GM23338 (cell line): Measurements from ENCODE around the gene R3HDM2. TPM values are rescaled to one million over a fixed set of nuclear protein-coding genes. Genes with fewer than 3 reads are reported as not detected.

Experiments
- ATAC-seq: fragments of 200-7000 bp; cut with Tn5 transposase; 3 replicates; pipeline ENCODE4 v1.9.1; 2020
- DNase-seq: peaks from one replicate; pipeline ENCODE4 v3.0.0-alpha.2; 2015; ENCODE audit warnings: low spot score
- H2AFZ ChIP-seq: fragments of 200-600 bp; sonication (generic); 2 replicates; pipeline ENCODE4 v1.8.0; 2016; ENCODE audit warnings: antibody characterized with exemption, mild to moderate bottlenecking, moderate library complexity
- H3F3A ChIP-seq: fragments of 200-600 bp; sonication (generic); replicated peaks from 2 replicates; pipeline ENCODE4 v1.8.0; 2017; ENCODE audit warnings: antibody characterized with exemption, mixed run types, low read depth
- H3K27ac ChIP-seq: fragments of 200-600 bp; sonication (generic); 2 replicates; pipeline ENCODE4 v1.6.1; 2016; ENCODE audit warnings: low read depth
- H3K27me3 ChIP-seq: fragments of 200-600 bp; sonication (generic); 2 replicates; pipeline ENCODE4 v1.8.0; 2016; ENCODE audit warnings: mild to moderate bottlenecking, mixed run types, moderate library complexity; ENCODE audit not compliant: insufficient read depth
- H3K36me3 ChIP-seq: fragments of 200-600 bp; sonication (generic); 2 replicates; pipeline ENCODE4 v1.8.0; 2016; ENCODE audit warnings: mild to moderate bottlenecking; ENCODE audit not compliant: insufficient read depth
- H3K4me1 ChIP-seq: fragments of 200-600 bp; sonication (generic); 2 replicates; pipeline ENCODE4 v1.8.0; 2016; ENCODE audit warnings: mild to moderate bottlenecking, moderate library complexity; ENCODE audit not compliant: insufficient read depth
- H3K4me2 ChIP-seq: fragments of 200-600 bp; sonication (generic); 2 replicates; pipeline ENCODE4 v1.7.1; 2017; ENCODE audit warnings: mixed run types
- H3K4me3 ChIP-seq: fragments of 200-600 bp; sonication (generic); 2 replicates; pipeline ENCODE4 v1.6.1; 2016; ENCODE audit warnings: mixed run types
- H3K79me2 ChIP-seq: fragments of 200-600 bp; sonication (generic); replicated peaks from 2 replicates; pipeline ENCODE4 v1.8.0; 2017; ENCODE audit warnings: mild to moderate bottlenecking; ENCODE audit not compliant: insufficient read depth
- H3K9me2 ChIP-seq: fragments of 200-600 bp; sonication (generic); 2 replicates; pipeline ENCODE4 v1.8.0; 2017; ENCODE audit not compliant: insufficient read depth
- H4K20me1 ChIP-seq: fragments of 200-600 bp; sonication (generic); replicated peaks from 2 replicates; pipeline ENCODE4 v1.8.0; 2017; ENCODE audit warnings: mild to moderate bottlenecking; ENCODE audit not compliant: insufficient read depth
- H3K27ac Mint-ChIP-seq: 2 replicates; pipeline ENCODE4 v1.8.0; 2020; ENCODE audit warnings: inconsistent platforms, mild to moderate bottlenecking, moderate library complexity, mixed read lengths
- H3K27me3 Mint-ChIP-seq: 3 replicates; pipeline ENCODE4 v1.8.0; 2022; ENCODE audit warnings: low read depth, mild to moderate bottlenecking, moderate library complexity, mixed read lengths, inconsistent platforms; ENCODE audit not compliant: insufficient read depth, poor library complexity
- H3K36me3 Mint-ChIP-seq: 3 replicates; pipeline ENCODE4 v1.8.0; 2021; ENCODE audit warnings: low read depth, mild to moderate bottlenecking, inconsistent platforms, moderate library complexity, mixed read lengths
- H3K4me1 Mint-ChIP-seq: 3 replicates; pipeline ENCODE4 v1.8.0; 2020; ENCODE audit warnings: mild to moderate bottlenecking, inconsistent platforms, mixed read lengths
- H3K4me3 Mint-ChIP-seq: 3 replicates; pipeline ENCODE4 v1.8.0; 2021; ENCODE audit warnings: moderate library complexity, mild to moderate bottlenecking, inconsistent platforms, mixed read lengths
- H3K9me3 Mint-ChIP-seq: 3 replicates; pipeline ENCODE4 v1.8.0; 2020; ENCODE audit warnings: moderate library complexity, mild to moderate bottlenecking, inconsistent platforms, mixed read lengths
- CTCF ChIP-seq, 2 experiments: fragments of 200-600 bp in 1 of 2; sonication (generic) in 1 of 2; conservative IDR thresholded peaks; 2 replicates each; pipeline versions ENCODE4 v1.5.1 to v1.6.1; 2016 to 2017; ENCODE audit warnings: antibody characterized with exemption in 2 of 2, low read depth in 2 of 2, mild to moderate bottlenecking in 2 of 2, moderate library complexity in 1 of 2
- JUNB ChIP-seq: IDR thresholded peaks from one replicate; pipeline ENCODE4 v1.6.1; 2016; ENCODE audit warnings: antibody characterized with exemption; ENCODE audit not compliant: unreplicated experiment
- STAT1 ChIP-seq: IDR thresholded peaks from one replicate; pipeline ENCODE4 v1.6.1; 2016; ENCODE audit warnings: antibody characterized with exemption; ENCODE audit not compliant: unreplicated experiment
- ZNF331 ChIP-seq: fragments of 250-450 bp; sonication (Bioruptor Pico); IDR thresholded peaks from 2 replicates; pipeline ENCODE4 v1.5.0; 2020; ENCODE audit warnings: low read depth, mild to moderate bottlenecking, moderate library complexity
- polyA plus RNA-seq: library from polyadenylated mRNA; unstranded; fragments of >200 nt; fragmentation: Nextera tagmentation; extraction: Ambion mirVana; gene quantifications from 2 replicates; pipeline ENCODE4 v1.2.1, GENCODE V29; 2016
- total RNA-seq: library from RNA; depleted of rRNA; stranded (reverse); fragments of >200 nt; shearing (Covaris generic); gene quantifications from 2 replicates; pipeline ENCODE4 v1.2.3, GENCODE V29; 2014
- TF ChIP-seq, protein P1 (sequence below): IDR thresholded peaks from one replicate; pipeline ENCODE4 v1.6.1; 2018; ENCODE audit warnings: antibody characterized with exemption; ENCODE audit not compliant: unreplicated experiment
- TF ChIP-seq, protein P2 (sequence below): IDR thresholded peaks from 2 replicates; pipeline ENCODE4 v1.6.1; 2016; ENCODE audit warnings: antibody characterized with exemption

Gene R3HDM2
- total and polyA plus RNA-seq, 2 experiments from 2014 or later, result 9.6 to 19.6 TPM

GRCh38 chr12:57467915-57468314 lies 37.1 kb upstream of the R3HDM2 start:
- no peak overlapping the region for H3K4me3 ChIP-seq
- Mint-ChIP-seq H3K27me3 (peaks cover 25% of the 10 kb centered on the region), H3K36me3 (peaks cover 13% of the 10 kb centered on the region; the same call in 2 of the 3 replicates), H3K27ac (no peak overlapping the region), H3K4me1 (peaks cover 8% of the 10 kb centered on the region), H3K4me3 (no peak overlapping the region; the same call in 2 of the 3 replicates), H3K9me3 (no peaks in the 10 kb centered on the region; the same call in 2 of the 3 replicates)
- peaks cover 4% of the 10 kb centered on the region for H3K4me1 ChIP-seq
- H3K9me2 ChIP-seq, result no peaks in the 10 kb centered on the region
- DNase-seq, result no peak
- no peaks in the 10 kb centered on the region for H3K36me3 ChIP-seq
- no peak for ATAC-seq
- no peak overlapping the region for H3K27ac ChIP-seq
- H3K27me3 ChIP-seq, result peaks cover 11% of the 10 kb centered on the region
- H4K20me1 ChIP-seq, result no peaks in the 10 kb centered on the region; the same call in 1 of the 2 replicates
- no peaks in the 10 kb centered on the region for H3K79me2 ChIP-seq
- 0 out of 2 replicates have a peak, but pooled peaks cover 3% of the 10 kb centered on the region for H3F3A ChIP-seq
- H3K4me2 ChIP-seq, result no peak overlapping the region
- no peak overlapping the region for H2AFZ ChIP-seq
- TF ChIP-seq ZNF331 (CRISPR knock-in tag) (no peak), STAT1 (no peak)
- TF ChIP-seq, protein P1, sequence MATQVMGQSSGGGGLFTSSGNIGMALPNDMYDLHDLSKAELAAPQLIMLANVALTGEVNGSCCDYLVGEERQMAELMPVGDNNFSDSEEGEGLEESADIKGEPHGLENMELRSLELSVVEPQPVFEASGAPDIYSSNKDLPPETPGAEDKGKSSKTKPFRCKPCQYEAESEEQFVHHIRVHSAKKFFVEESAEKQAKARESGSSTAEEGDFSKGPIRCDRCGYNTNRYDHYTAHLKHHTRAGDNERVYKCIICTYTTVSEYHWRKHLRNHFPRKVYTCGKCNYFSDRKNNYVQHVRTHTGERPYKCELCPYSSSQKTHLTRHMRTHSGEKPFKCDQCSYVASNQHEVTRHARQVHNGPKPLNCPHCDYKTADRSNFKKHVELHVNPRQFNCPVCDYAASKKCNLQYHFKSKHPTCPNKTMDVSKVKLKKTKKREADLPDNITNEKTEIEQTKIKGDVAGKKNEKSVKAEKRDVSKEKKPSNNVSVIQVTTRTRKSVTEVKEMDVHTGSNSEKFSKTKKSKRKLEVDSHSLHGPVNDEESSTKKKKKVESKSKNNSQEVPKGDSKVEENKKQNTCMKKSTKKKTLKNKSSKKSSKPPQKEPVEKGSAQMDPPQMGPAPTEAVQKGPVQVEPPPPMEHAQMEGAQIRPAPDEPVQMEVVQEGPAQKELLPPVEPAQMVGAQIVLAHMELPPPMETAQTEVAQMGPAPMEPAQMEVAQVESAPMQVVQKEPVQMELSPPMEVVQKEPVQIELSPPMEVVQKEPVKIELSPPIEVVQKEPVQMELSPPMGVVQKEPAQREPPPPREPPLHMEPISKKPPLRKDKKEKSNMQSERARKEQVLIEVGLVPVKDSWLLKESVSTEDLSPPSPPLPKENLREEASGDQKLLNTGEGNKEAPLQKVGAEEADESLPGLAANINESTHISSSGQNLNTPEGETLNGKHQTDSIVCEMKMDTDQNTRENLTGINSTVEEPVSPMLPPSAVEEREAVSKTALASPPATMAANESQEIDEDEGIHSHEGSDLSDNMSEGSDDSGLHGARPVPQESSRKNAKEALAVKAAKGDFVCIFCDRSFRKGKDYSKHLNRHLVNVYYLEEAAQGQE, result no peak

- Histone ChIP-seq H3K27ac (no peak overlapping the region), H3F3A (0 out of 2 replicates have a peak, but pooled peaks cover 3% of the 10 kb centered on the region), H2AFZ (no peak overlapping the region), H3K4me2 (no peak overlapping the region), H3K79me2 (no peaks in the 10 kb centered on the region), H3K27me3 (peaks cover 6% of the 10 kb centered on the region; the same call in 1 of the 2 replicates), H3K9me2 (no peaks in the 10 kb centered on the region), H3K36me3 (no peaks in the 10 kb centered on the region), H4K20me1 (no peaks in the 10 kb centered on the region; the same call in 1 of the 2 replicates), H3K4me1 (peaks cover 5% of the 10 kb centered on the region), H3K4me3 (no peak overlapping the region)
- Mint-ChIP-seq H3K4me1 (peaks cover 11% of the 10 kb centered on the region), H3K9me3 (no peaks in the 10 kb centered on the region; the same call in 2 of the 3 replicates), H3K36me3 (peaks cover 13% of the 10 kb centered on the region; the same call in 2 of the 3 replicates), H3K27ac (no peak overlapping the region), H3K4me3 (no peak overlapping the region; the same call in 2 of the 3 replicates), H3K27me3 (peaks cover 20% of the 10 kb centered on the region)
- TF ChIP-seq, protein P1, result no peak
- TF ChIP-seq CTCF (conservative IDR thresholded peaks at IDR 0.05; ENCODE audit: low read depth in 2 of 2), result no peak
- no peak for TF ChIP-seq ZNF331 (CRISPR knock-in tag)
- no peak for TF ChIP-seq JUNB
- TF ChIP-seq, protein P2, sequence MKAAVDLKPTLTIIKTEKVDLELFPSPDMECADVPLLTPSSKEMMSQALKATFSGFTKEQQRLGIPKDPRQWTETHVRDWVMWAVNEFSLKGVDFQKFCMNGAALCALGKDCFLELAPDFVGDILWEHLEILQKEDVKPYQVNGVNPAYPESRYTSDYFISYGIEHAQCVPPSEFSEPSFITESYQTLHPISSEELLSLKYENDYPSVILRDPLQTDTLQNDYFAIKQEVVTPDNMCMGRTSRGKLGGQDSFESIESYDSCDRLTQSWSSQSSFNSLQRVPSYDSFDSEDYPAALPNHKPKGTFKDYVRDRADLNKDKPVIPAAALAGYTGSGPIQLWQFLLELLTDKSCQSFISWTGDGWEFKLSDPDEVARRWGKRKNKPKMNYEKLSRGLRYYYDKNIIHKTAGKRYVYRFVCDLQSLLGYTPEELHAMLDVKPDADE, result no peak
- no peak for ATAC-seq
- DNase-seq, result no peak
Measured at GRCh38 chr12:57467212-57467874, 36.5 kb upstream of the R3HDM2 start.
